Brain pericyte (primary cell): Measurements from ENCODE around the gene LMO2.
"Not testable (repeated sequence)": the region's sequence is repeated elsewhere in the genome, so short reads cannot be mapped to it uniquely, and the experiment has no call there.

ENCODE experiments used
- DNase-seq: peaks from one replicate; pipeline ENCODE4 v3.0.0-alpha.2; 2012; ENCODE audit warnings: low read depth, low spot score

The LMO2 gene

DNA sequence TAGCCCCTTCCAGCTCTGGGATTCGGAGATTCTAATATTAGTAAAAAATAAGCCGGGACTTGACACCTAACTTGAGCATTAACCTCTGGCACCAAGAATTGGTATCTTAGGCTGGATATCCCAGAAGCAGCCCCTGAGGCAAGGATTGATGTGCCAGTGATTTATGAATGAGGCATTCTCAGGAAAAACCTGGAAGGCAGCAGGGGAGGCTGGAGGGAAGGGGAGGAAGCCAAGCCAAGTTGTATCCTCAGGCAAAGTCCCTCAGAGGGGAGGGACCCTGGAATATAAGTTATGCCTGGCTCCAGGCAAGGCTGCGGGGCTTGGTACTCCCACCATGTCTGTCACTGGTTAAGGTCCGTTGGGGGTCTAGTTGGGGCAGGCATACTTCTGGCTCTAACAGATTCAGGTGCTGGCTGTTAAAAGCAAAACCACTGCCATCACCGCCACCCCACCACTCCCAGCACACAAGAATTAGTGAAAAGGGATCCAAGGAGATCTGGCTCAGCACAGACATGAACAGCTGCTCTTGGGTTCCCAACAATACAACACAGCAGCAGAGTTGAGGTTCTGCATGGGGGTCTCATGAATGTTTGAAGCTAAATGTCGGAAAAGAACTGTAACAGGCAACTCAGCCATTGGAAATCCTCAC lies 29.8 kb downstream of the LMO2 start:
- no peak for DNase-seq

DNA sequence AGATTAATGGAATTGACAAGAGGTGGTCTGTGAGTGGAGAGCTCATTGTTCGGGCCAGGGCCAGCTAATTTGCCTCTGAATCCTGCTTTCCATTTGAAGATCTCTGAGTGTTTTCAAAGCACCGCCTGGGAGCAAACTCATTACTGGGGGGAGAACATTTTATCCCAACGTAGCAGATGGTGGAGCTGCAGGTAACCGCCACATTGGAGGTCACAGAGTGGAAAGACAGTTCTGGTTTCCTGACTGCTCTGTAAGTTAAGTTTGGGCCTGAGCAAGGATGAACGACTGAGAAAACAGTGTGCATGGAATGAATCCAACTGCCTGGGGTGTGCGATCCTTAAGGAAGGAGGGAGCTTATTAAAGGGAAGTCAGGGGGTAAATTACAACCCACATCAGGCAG lies 30.5 kb downstream of the LMO2 start:
- DNase-seq = no peak

DNA sequence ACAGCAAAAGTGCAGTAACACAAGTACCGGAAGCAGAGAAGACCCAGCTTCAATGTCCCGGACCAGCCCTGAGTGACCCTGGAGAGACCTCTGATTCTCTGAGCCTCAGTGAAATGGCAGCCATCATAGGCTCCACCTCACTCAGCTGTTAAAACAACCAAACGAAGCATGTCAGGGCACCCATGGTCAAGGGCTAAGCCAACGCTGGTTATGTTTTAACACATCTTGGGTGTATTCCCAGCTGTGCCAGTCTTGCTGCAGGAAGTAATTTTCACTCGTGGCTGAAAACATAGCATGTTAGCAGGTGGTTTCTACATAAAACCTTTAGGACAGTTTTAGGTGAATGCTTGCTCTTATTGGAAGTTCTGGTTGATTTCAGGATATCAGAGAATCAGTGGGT lies 30.9 kb downstream of the LMO2 start:
- no peak for DNase-seq

DNA sequence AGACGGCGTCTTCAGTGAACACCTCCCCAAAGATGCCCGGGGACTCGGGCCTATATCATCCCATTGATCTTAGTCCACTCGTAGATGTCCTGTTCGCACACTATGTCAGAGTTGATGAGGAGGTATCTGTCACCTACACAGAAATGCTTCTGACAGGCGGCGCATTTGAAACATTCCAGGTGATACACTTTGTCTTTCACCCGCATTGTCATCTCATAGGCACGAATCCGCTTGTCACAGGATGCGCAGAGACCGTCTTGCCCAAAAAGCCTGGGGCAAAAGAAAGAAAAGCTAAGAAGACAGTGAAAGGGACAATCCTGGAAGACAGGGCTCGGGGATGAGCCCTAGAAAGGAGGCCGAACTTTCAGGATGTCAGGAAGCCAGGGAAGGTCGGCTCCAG lies 32.6 kb downstream of the LMO2 start:
- no peak for DNase-seq

DNA sequence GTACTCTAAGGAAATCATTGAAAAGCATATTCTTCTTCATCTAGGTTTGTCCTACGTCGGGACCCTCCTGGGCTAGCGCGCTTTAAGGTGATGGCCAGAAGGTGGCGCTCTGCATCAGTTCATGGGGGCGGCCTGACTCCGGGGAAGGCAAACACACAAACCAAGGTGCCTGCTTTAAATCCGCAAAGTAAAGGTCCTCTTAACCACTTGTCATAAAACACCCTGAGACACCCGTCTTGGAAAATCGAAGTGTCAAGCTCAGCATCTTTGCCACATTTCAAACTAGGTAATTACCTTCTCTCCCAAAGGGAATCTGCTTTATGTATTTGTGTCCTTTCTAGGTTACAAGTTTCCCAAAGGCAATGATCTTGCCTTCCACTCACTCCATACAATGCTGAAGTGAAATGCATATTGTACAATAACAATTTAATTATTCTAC lies 33.9 kb downstream of the LMO2 start:
- peak; percentile 10 for DNase-seq

DNA sequence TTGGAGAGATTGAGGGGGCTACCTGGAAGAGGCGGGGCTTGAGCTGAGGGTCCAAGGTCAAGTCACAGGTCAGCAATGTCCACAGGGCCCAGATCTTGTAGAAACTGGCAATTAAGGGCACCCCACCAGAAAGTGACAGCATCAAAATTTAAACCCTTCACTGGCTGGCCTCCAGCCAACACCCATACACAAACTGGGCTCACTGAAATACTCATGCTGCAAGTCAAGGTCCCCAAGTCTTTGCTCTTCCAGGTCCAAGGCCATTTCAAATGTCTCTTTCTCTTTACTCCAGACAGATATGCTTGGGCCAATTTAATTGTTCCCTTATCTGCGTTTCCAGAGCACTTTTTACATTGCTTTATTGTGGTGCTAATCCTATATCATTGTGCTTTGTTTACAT lies 36.4 kb downstream of the LMO2 start:
- no peak for DNase-seq

DNA sequence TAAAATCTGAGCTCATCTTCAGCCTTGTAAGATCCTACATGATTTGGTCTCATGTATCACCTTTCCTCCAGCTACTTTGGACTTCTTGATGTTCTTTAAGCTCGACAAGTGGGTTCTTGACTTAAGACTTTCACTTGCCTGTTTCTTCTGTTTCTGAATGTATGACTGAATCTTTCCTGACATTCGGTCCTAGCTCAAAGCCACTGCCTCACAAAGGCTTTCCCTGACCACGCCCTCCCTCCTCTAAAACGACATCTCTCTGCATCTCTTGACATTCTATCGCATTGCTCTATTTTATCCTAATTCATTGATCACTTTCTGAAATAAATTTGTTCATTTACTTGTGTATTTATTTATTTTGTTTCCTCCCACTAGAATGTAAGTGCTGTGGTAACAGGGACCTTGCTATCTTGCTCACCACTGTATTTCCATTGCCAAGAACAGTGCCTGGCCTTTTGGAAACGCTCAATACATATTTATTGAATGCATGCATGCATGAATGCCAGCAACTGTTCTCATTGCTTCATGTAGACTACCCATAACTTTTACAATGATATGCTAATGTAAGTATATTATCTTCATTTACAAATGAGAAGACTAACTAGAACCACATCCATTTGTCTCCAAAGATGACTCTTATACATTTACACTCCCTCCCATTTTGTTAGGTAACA lies 43.0 kb downstream of the LMO2 start:
- no peak for DNase-seq

DNA sequence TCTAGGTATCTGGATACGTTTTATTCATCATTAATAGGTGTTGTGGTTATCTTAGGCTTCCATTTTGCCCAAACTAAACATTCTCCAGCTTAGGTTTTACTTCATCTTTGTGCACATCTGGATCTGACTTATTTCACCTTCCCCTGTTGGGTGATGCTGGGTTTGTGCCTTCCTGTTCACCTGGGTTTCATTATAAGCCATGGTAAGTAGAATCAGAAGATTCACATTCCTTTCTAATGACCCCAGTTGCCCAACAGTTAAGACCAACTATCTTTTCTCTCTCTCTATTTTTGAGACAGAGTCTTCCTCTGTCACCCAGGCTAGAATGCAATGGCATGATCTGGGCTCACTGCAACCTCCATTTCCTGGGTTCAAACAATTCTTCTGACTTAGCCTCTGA lies 44.6 kb downstream of the LMO2 start:
- DNase-seq = no peak

DNA sequence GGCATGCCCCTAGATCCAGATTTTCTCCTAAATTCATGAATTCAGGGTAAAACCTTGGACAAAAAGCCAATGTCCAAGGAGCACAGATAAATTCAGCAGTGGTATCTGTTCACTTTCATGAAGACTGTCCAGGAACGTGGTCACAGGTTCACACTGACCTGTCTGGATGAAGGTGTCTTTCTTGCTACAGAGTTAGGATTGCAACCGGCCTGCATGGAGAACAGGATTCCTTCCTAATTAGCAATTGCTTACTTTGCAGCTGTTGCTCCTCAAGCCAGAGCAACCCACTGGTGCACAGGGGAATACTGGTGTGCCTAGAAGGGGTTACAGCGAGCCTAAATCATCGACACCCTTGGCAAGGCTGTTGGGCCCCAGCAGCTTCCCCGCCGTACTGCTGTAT lies 47.6 kb downstream of the LMO2 start:
- no peak for DNase-seq

DNA sequence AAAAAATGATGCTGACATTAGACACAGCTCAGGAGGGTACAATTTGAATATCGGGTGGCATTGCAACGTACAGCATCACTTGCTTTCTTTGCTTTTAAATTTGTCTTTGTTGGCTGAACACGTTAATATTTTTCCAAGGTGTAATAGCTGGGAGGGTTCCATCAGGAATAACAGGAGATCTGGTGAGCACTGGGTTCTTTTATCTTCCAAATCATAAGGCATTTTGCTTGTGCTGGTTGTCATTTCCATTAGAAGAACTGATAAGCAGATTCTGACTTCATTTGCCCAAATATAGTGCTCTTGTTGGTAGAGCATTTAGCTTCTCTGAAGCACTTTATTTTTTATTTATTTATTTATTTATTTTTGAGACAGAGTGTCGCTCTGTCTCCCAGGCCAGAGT lies 48.9 kb downstream of the LMO2 start:
- DNase-seq = no peak

DNA sequence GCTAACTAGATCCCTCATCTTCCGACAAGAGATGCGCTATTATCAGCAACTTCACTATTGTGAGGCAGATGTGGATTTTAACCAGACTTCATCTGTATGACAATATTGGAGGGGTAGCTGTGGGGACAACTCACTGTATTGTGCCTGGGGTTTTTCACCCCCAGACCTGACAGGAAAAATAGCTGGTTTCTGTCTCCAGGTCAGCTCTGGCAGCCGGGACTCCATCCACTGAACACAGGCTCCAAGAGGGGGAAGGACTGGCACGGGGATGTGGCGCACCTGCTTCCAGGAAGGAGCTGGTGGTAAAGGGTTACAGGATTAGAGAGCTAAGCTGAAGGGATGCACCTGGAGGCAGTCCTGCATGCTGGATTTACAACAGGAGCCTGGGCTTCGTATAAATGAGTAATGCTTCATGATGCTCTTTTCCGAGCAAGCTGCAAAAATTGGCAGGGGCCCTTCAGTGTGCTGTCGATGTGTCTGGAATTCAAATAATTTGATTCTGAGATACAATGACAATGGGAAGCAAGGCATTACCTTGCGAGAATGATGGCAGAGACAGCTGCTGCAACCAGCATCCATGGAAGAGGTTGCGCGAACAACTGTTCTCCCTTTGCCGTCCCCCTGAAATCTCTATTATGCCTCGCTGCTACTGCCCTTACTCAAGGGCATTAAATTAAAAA lies 49.5 kb downstream of the LMO2 start:
- no peak for DNase-seq

DNA sequence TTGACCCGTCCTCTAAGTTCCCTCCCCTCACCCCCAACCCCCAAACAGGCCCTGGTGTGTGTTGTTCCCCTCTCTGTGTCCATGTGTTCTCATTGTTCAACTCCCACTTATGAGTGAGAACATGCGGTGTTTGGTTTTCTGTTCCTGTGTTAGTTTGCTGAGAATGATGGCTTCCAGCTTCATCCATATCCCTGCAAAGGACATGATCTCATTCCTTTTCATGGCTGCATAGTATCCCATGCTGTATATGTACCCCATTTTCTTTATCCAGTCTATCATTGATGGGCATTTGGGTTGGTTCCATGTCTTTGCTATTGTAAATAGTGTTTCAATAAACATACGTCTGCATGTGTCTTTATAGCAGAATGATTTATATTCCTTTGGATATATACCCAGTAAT lies 53.6 kb downstream of the LMO2 start:
- DNase-seq = not testable (repeated sequence)

DNA sequence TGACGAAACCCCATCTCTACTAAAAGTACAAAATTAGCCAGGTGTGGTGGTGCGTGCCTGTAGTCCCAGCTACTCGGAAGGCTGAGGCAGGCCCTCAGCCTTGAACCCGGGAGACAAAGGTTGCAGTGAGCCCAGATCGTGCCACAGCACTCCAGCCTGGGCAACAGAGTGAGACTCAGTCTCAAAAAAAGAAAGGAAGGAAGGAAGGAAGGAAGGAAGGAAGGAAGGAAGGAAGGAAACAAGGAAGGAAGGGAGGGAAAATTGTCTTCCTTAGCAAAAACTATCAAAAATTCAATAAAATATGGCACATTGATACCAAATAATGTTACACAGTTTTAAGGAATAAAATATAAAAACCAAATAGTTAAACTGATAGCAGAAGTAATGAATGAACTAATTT lies 54.5 kb downstream of the LMO2 start:
- DNase-seq = not testable (repeated sequence)

DNA sequence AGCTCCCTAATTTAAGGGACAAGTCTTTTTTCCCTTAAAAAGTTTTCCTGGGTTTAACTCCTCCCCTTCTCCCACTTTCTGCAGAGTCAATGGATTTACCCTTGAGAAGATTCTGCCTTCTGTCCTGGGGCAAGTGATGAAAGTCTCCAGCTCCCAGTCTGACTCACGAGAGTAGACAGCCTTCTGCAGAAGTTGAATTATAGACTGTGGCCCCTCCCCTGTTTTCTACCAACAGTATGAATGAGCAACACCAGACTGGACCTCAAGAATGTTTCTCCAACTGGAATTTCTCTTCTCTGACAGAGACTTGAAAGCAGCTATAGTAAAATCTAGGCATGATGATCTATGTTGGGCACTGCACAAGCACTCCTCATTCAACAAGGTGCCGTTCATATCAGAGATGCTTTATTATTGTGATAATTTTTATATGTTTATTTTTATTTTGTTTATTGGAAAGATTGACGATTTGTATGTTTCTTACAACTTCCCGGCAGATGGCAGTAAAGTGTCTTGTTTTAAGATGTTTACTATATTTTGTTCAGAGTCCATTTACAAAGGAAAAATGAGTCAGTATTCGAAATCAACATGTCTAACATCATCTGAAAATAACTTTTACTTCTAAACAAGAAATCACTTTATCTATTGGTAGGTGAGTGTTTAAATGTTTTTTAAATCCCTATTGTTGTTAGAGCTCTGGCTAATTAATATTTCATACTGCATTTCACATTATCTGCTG lies 56.6 kb downstream of the LMO2 start:
- DNase-seq = no peak

DNA sequence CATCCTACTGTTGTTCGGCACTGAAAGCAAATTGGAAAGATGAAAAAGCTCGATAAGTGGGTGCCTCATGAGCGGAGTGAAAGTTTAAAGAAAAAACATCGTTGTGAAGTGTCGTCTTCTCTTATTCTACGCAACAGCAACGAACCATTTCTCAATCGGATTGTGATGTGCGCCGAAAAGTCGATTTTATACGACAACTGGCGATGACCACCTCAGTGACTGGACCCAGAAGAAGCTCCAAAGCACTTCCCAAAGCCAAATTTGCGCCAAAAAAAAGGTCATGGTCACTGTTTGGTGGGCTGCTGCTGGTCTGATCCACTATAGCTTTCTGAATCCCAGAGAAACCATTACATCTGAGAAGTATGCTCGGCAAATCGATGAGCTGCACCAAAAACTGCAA lies 59.2 kb downstream of the LMO2 start:
- no peak for DNase-seq

DNA sequence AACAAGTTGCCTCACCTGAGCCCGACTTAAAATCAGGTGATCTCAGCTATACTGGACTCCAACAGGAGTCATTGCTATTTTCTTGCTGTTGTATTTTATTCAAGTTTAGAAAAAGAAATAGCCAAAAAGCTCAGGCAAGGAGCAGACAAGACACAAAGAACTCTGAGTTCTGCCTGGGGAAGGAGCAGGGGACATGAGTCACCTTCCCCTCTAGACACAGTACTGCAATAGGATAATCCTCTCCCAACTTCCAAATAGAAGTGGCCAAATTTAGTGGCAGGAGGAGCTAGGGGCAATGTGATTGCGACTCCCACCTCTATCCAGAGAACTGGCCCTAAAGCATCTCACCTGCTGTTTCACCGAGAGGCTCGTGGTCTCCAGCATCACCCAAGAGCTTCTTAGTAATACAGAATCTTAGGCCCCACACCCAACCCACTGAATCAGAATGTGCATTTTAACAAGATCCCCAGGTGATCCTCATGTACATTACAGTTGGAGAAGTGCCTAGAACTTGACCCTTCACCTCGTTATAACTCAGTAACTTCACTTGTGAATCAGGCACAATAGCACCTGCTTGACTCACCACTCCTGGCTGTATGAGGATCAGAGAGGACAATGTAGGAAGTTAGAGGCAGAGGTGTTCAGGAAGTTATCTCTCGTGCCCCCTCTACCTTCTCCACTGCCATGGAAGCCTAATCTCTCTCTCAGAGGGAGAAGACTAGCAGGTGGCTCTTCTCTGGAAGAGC lies 60.8 kb downstream of the LMO2 start:
- DNase-seq = no peak

DNA sequence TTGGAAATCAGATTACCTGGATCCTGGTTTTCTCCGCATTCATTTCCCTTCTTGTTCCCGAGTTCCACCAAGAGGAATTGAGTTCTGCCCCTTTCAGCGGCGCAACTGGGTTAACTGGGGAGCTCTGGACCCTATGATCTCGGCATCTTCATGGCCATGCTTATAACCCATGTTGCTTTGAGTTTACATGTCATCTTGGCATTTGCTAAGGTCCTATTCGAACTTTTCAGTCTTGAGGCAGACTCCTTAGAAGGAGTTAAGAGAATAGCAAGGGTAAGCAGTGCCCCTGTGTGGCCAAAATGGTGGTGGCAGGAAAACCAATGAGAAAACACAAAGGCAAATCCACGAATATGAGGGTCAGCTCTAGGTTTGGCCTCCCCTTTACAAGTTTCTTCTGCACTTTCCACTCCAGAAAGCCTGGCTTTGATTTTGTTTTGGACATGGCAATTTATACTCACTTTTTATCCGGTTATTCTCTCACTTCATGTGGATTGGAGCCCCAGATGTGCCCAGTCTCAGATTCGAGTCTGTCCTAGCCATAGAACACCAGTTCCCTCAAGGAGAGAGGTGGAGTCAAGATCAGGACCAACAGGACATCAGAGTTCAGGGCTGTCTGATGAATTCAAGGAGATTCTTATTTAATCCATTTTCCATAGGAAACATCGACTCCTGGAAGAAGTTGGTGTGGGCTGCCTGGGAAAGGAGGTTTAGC lies 62.3 kb downstream of the LMO2 start:
- DNase-seq = peak; percentile 53

DNA sequence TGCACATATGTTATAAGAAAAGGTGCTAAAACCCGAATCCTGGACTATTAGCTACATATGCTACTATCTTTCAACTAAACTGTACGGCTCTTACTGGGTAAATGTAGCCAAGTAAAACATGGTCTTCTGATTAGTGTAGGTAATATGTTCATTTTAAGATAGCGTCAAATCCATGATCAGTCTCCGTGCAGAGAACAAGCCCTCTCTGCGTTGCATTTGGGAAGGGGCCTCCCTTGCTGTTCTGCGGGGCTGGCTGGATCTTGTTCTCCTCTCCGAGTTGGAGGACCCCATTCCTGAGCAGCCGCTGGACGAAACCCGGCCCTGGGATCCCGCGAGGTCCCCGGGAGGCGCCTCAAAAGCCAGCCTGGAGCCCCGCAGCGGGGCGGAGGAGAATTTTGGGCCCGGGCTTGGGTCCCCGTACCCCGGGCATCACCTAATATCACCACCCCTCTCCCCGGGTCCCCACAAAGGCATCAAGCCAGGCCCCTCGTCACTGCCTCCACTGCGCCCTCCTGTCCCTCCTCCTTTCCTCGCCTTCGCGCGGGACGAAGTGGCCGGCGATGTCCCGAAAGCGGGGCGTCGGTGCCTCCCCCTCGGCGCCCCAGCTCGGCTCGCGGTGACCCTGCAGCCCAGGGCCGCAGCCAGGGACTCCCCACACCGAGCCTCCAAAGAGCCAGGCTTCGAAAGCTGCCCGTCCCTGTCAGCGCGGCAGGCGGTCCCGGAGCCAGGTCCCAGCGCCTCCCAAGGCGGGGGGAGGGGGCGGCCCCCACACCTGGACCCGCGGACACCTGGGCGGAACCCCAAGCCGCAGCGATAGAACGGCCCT lies 63.1 kb downstream of the LMO2 start:
- DNase-seq = no peak

DNA sequence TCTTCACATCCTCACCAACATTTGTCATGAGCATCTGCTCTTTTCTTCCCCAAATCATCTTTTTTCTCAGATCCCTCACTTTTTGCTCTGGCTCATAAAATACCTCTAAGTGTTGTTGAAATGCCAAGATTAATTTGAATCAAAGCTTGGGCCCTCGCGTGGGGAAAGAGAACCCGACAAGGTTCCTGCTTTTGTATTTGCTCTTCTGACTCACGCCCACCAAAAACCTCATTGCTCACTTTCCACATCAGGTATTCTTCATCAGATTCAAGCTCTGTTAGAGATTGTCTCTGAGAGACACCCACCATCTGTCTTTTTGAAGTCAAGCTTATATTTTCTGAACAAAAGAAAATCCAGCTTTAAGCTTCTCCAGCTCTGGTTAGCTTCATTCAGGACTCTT lies 64.7 kb downstream of the LMO2 start:
- DNase-seq = no peak
